ENCODE results near the gene MCM5. TPM values are rescaled to one million over a fixed set of nuclear protein-coding genes. Genes with fewer than 3 reads are reported as not detected.

Gene MCM5
- total RNA-seq, 1 experiment from 2014 or later: 149 TPM

DNA sequence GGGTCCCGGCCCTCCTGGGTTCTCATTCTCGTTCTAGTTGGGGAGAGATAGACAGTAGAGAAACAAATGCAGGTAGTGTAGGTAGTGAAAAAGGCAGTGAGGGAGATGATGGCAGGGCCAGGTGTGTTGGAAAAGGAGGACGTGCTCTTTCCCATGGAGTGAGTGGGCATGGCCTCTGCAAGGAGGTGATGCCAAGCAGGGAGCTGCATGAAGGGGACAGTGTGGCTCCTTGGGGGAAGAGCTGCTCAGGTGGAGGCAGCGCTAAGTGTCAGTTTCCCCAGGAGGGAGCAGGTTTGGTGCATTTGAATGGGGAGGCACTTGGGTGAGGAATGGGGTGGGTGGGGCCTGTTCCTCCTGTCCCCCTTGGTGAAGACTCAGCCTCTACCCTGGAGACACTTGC, 22.2 kb downstream of the MCM5 start:
- Histone ChIP-seq H3K4me1 (replicated peaks) (no peaks in the 10 kb centered on the region), H3K9me3 (replicated peaks) (no peaks in the 10 kb centered on the region), H3K4me3 (no peak overlapping the region), H3K27ac (no peak overlapping the region), H3K27me3 (replicated peaks) (no peaks in the 10 kb centered on the region), H3K36me3 (peaks cover 94% of the 10 kb centered on the region)
- DNase-seq (ENCODE audit: low read depth in 1 of 2, low spot score in 2 of 2): no peak

DNA sequence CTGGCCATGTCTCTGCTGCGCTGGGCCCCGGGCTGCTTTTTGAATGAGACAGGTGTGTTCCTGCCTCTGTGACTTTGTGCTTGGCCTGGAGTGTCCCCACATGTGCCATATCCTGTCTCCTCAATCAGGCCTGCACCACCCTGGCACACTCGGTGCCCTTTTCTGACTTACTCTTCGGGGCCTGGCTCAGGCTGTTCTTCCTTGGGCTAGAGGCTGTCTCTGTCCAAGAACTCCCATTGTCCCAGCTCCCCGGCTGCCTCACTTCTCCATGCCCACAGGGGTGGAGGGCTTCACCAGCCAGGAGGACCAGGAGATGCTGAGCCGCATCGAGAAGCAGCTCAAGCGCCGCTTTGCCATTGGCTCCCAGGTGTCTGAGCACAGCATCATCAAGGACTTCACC, 23.0 kb downstream of the MCM5 start:
- Histone ChIP-seq H3K36me3 (peaks cover 91% of the 10 kb centered on the region), H3K4me3 (no peak overlapping the region), H3K27ac (no peak overlapping the region), H3K9me3 (replicated peaks) (no peaks in the 10 kb centered on the region), H3K27me3 (replicated peaks) (no peaks in the 10 kb centered on the region), H3K4me1 (replicated peaks) (no peaks in the 10 kb centered on the region)
- DNase-seq (ENCODE audit: low read depth in 1 of 2, low spot score in 2 of 2): no peak

DNA sequence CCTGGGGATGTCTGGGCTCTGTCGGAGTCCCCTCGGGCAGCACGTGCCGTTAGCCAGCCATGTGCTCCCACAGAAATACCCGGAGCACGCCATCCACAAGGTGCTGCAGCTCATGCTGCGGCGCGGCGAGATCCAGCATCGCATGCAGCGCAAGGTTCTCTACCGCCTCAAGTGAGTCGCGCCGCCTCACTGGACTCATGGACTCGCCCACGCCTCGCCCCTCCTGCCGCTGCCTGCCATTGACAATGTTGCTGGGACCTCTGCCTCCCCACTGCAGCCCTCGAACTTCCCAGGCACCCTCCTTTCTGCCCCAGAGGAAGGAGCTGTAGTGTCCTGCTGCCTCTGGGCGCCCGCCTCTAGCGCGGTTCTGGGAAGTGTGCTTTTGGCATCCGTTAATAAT, 24.1 kb downstream of the MCM5 start:
- Histone ChIP-seq H3K9me3 (replicated peaks) (no peaks in the 10 kb centered on the region), H3K4me3 (no peak overlapping the region), H3K27ac (no peak overlapping the region), H3K4me1 (replicated peaks) (no peaks in the 10 kb centered on the region; the same call in 1 of the 2 replicates), H3K36me3 (peaks cover 87% of the 10 kb centered on the region), H3K27me3 (replicated peaks) (no peaks in the 10 kb centered on the region)
- no peak for DNase-seq (ENCODE audit: low read depth in 1 of 2, low spot score in 2 of 2)

DNA sequence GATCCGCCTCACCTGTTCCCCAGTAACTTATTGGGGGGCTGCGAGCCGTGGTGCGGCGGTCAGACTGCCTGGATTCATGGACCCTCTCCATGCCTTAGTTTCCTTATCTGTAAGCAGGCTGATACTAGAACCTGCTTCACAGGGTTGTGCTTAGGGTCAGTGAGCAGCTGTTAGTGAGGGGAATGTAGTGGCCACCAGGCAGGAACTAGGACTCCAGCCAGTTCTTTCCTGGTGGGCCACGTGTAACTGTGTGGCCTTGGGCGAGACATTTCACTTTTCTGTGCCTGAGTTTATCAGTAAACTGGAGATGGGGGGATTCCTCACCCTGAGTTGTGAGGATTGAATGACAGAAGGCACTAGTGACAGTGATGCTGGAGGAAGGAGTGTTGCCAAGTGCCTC, 24.8 kb downstream of the MCM5 start:
- Histone ChIP-seq H3K4me3 (no peak overlapping the region), H3K27ac (no peak overlapping the region), H3K4me1 (replicated peaks) (no peaks in the 10 kb centered on the region; the same call in 1 of the 2 replicates), H3K9me3 (replicated peaks) (no peaks in the 10 kb centered on the region), H3K27me3 (replicated peaks) (no peaks in the 10 kb centered on the region), H3K36me3 (peaks cover 82% of the 10 kb centered on the region)
- no peak for DNase-seq (ENCODE audit: low read depth in 1 of 2, low spot score in 2 of 2)

DNA sequence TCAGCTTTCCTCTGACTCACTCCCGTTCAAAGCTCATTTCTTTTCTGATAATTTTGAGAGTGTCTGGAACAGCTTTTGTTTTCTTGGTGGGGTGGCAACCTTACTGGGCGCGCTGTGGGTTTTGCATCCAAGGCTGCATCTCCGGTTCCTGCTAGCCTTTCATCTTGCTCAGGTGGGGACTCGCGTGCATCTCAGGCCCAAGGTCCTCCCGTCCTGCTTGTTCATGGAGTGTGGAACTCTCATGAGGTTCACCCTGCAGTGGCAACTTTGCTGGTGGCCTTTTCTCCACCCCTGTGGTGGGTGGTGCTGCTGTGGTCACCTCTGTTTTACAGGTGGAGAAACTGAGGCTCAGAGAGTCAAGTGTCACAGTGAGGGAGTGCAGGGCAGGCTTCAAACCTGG, 25.6 kb downstream of the MCM5 start:
- Histone ChIP-seq H3K36me3 (peaks cover 78% of the 10 kb centered on the region), H3K4me1 (replicated peaks) (no peaks in the 10 kb centered on the region; the same call in 1 of the 2 replicates), H3K27me3 (replicated peaks) (no peaks in the 10 kb centered on the region), H3K9me3 (replicated peaks) (no peaks in the 10 kb centered on the region), H3K27ac (no peak overlapping the region), H3K4me3 (no peak overlapping the region)
- no peak for DNase-seq (ENCODE audit: low read depth in 1 of 2, low spot score in 2 of 2)

DNA sequence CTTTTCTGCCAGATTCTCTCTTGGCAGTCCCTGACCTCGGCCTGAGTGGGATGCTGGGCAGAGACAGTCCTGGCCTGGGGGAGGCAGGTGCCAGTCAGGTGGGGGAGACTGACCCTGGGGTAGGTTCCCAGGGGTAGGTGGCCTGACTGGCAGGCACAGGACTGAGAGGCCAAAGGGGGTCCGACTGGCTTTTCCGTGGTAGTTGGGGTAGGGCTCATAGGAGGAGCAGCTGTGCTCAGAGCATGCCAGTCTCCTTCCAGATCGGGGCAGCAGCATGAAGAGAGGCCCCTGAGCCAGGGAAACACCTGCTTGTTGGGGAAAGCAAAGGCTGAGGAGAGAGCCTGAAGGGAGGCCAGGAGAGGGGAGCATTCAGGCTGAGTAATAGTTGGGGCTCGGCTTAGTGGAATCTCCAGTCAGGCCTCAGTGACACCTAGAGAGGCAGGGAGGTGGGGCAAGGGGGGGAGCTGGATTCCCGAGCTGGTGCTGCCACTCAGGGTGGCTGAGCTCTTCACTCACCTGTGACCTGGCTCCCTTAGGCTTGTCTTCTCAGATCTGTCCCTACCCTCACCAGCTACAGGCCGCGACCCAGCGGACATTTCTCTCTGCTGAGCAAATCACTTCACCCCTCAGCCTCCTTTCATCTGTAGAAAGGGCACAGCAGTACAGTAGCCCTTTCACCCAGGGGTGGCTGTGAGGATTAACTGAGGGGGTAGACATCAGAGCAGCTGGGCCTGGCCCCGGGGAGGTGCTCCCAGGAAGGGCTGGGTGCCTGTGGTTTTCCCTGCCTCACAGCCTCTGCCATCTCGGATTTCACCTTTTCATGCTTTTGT, 26.2 kb downstream of the MCM5 start:
- H3K4me1 ChIP-seq (replicated peaks): peaks cover 3% of the 10 kb centered on the region
- H3K9me3 ChIP-seq (replicated peaks): no peaks in the 10 kb centered on the region
- peaks cover 71% of the 10 kb centered on the region for H3K36me3 ChIP-seq
- H3K27me3 ChIP-seq (replicated peaks): no peaks in the 10 kb centered on the region
- DNase-seq (ENCODE audit: low read depth in 1 of 2, low spot score in 2 of 2): no peak
- H3K4me3 ChIP-seq: no peak overlapping the region
- H3K27ac ChIP-seq: no peak overlapping the region

DNA sequence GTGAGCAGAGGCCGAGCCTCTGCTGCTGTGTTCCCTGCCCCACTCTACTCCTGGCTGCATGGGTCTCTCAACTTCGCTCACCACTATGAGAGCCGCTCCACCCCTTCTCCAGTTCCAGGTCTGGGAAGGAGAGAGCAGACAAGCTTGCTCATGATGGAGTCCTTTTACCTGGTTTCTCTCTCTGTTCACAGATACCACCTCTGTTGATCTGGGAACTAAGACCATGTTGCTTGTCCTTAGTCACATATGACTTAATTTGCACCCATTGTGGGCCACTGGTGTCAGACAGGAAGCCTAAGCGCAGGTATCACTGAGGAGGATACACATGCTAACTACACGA, 26.8 kb downstream of the MCM5 start:
- H3K27ac ChIP-seq: no peak overlapping the region
- peaks cover 8% of the 10 kb centered on the region for H3K4me1 ChIP-seq (replicated peaks)
- H3K27me3 ChIP-seq (replicated peaks): no peaks in the 10 kb centered on the region
- peaks cover 70% of the 10 kb centered on the region for H3K36me3 ChIP-seq
- no peaks in the 10 kb centered on the region for H3K9me3 ChIP-seq (replicated peaks)
- DNase-seq (ENCODE audit: low read depth in 1 of 2, low spot score in 2 of 2): no peak
- H3K4me3 ChIP-seq: no peak overlapping the region

DNA sequence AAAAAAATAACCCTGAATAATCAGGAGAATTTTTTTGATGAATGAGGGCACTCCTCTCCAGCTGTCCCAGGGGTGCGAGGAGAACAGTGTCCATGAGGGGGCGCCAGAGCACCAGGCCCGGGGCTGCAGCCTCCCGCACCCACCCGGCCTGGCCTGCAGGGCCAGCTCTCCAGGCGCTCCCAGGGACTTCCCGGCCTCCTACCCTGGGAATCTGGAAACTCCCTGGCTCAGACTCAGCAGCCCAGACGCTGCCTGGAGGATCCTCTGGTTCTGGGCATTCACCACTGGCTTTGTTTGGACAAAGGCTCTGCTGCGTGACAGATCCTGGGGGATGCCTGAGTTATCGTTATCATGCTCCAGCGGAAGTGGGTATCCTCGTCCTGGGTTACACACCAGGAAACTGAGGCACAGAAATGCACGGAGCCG, 31.0 kb downstream of the MCM5 start:
- Histone ChIP-seq H3K36me3 (peaks cover 64% of the 10 kb centered on the region), H3K4me1 (replicated peaks) (peaks cover 8% of the 10 kb centered on the region), H3K27me3 (replicated peaks) (no peaks in the 10 kb centered on the region), H3K9me3 (replicated peaks) (peaks cover 7% of the 10 kb centered on the region; the same call in 1 of the 2 replicates), H3K27ac (peak overlapping the region; percentile 19; the same call in 1 of the 2 replicates), H3K4me3 (no peak overlapping the region)
- peak; percentile 94 to 96 for DNase-seq (ENCODE audit: low read depth in 1 of 2, low spot score in 2 of 2)

DNA sequence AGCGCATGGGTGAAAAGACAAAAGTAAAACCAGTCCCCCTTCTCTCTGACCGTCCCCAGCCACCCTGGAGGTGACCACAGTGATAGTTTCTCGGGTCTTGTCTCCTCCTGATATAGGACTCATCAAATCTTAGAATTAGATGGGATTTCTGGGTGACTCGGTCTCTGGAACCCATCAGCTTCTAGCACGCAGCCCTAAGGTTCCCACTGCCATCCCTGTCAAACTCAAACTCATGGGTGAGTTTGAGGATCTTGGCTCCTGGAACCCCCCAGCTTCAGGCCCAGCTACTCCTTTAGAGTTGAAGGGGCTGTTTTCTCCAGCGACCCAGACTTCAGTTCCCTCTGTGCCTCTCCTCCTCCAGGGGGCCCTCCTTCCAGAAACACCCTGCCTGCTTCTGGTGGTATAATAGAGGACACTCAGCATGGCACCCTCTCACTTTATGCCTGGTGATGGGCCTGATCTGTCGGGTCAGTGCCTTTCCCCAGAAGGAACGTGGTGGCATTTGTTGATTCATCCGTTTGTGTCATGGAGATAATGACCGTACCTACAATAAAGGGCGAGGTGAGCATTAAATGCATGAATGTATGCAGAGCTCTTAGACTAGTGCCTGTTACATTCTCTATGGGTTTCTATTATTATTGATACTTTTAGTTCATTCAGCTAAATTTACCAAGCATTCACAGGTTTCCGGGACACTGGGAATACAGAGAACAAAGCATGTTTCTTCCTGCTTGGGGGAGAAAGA, 31.7 kb downstream of the MCM5 start:
- H3K27ac ChIP-seq: peak overlapping the region; percentile 19; the same call in 1 of the 2 replicates

DNA sequence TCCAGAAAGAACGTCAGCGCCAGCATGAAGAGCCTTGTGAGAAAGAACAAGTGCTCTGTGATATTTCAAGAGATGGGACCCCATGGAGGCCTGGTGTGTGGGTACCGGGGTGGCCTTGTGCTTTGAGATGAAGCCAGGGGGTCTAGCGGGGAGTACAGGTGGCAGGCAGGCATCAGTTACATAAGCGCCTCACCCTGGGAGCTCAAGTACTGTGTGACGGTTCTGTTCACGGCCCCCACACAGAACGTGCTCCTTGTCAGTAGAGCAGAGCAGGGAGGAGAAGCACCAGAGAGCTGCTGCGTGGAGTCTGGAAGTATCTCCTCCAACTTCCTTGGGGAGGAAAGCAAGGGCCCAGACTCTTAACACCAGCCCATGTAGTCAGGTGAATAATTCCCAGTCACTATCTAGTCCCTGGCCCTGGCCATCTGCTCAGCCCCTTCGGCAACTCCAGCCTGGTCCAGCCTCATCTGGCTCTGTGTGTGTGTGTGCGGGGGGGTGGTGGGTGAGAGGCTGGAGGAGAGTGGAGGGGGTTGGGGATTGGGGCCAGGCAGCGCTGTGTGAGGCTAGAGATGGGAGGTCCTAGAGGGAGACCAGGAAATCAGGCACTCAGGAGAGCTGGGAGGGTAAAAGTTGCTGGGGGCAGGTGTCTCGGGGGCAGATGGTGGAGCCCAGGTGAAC, 32.4 kb downstream of the MCM5 start:
- Histone ChIP-seq H3K27me3 (replicated peaks) (no peaks in the 10 kb centered on the region), H3K9me3 (replicated peaks) (peaks cover 7% of the 10 kb centered on the region; the same call in 1 of the 2 replicates), H3K36me3 (peaks cover 56% of the 10 kb centered on the region), H3K27ac (no peak overlapping the region), H3K4me1 (replicated peaks) (peaks cover 8% of the 10 kb centered on the region), H3K4me3 (no peak overlapping the region)
- no peak for DNase-seq (ENCODE audit: low read depth in 1 of 2, low spot score in 2 of 2)

More for the DNA sequence above, 31.7 kb downstream of the MCM5 start:
- peaks cover 8% of the 10 kb centered on the region for H3K4me1 ChIP-seq (replicated peaks)
- H3K27me3 ChIP-seq (replicated peaks): no peaks in the 10 kb centered on the region
- H3K36me3 ChIP-seq: peaks cover 57% of the 10 kb centered on the region
- no peak overlapping the region for H3K4me3 ChIP-seq
- DNase-seq (ENCODE audit: low read depth in 1 of 2, low spot score in 2 of 2): no peak
- peaks cover 7% of the 10 kb centered on the region; the same call in 1 of the 2 replicates for H3K9me3 ChIP-seq (replicated peaks)

DNA sequence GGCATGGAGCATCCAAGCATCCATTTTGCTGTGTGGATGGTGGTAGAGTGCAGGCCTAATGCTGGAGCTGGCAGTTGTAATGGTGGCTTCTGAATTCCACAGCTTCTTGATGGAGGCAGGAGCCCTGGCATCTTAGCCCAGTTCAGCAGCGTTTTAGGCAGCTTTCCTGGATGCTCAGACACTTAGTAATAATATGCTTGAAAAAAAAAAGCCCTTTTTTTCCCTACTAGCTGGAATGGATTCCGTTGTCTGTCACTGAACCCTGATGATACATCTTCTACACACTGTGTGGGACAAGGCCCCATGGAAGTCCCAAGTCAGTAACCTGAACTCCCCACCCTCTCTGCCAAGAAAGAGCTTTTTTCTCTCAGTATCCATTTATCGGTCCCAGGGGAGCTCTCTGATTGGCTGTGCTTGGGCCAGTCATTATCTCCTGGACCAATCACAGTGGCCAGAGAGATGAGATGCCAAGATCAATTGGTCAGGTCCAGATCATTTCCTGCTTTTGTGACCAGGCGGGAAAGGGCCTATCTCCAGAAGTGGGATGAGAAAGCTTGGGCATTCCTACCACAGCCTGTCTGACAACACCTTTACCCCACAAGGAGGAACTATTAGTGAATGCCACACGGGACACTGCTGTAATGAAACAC, 34.2 kb downstream of the MCM5 start:
- peaks cover 7% of the 10 kb centered on the region; the same call in 1 of the 2 replicates for H3K9me3 ChIP-seq (replicated peaks)
- peaks cover 8% of the 10 kb centered on the region for H3K4me1 ChIP-seq (replicated peaks)
- H3K36me3 ChIP-seq: peaks cover 45% of the 10 kb centered on the region
- no peaks in the 10 kb centered on the region for H3K27me3 ChIP-seq (replicated peaks)
- no peak overlapping the region for H3K4me3 ChIP-seq
- no peak overlapping the region for H3K27ac ChIP-seq
- no peak for DNase-seq (ENCODE audit: low read depth in 1 of 2, low spot score in 2 of 2)

DNA sequence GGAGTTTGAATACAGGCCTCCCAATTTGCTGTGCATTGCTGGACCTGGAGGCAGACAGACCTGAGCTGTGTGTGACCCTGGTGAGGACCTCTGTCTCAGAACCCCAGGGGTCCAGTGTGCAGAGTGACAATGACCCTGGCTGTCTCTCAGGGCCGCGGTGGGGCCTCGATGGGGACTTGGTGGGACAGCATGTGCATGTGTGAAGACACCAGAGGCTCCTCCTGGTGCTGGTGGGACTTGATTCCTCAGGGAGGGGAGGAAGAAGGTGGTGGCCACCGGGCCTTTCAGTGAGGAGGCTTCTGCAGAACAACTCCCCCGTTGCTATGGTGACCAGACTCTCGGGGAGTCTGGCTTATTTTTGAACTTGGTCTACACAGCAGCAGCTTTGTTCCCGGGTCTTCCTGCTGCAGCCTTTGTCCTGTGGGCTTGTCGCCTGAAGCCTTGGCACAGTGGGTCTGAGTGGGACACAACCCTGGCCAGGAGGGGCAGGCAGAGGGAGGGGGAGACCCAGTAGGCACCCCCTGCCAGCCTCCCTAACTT, 35.3 kb downstream of the MCM5 start:
- DNase-seq (ENCODE audit: low read depth in 1 of 2, low spot score in 2 of 2): no peak
- Histone ChIP-seq H3K27me3 (replicated peaks) (no peaks in the 10 kb centered on the region), H3K27ac (no peak overlapping the region), H3K9me3 (replicated peaks) (peaks cover 7% of the 10 kb centered on the region; the same call in 1 of the 2 replicates), H3K4me3 (no peak overlapping the region), H3K36me3 (peaks cover 39% of the 10 kb centered on the region), H3K4me1 (replicated peaks) (peaks cover 8% of the 10 kb centered on the region)

DNA sequence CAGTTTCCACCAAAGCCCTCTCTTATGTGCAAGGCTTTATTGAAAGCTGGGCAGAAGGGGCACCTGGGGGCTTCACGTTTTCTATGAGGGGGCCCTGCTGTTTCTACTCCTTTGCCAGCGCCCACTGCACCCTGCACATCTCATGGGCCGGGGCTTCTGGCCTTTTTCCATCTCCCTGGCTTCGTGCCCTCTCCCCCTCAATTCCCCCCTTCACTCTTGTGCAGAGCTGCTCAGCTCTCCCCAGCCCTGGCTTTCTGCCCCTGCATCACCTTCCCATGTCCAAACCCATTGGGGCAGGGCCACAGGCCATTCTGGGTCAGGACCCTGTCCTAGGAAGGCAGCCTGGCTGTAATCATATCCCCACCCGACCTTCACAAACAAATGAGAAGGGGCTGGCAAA, 36.5 kb downstream of the MCM5 start:
- H3K36me3 ChIP-seq: peaks cover 38% of the 10 kb centered on the region
- peaks cover 2% of the 10 kb centered on the region; the same call in 1 of the 2 replicates for H3K4me1 ChIP-seq (replicated peaks)
- no peak overlapping the region for H3K27ac ChIP-seq
- peaks cover 7% of the 10 kb centered on the region; the same call in 1 of the 2 replicates for H3K9me3 ChIP-seq (replicated peaks)
- H3K4me3 ChIP-seq: no peak overlapping the region
- no peaks in the 10 kb centered on the region for H3K27me3 ChIP-seq (replicated peaks)
- DNase-seq (ENCODE audit: low read depth in 1 of 2, low spot score in 2 of 2): no peak

Measured in SJSA1 (cell line).